IMR-90 (cell line): ENCODE measurements around the gene NET1. TPM values are rescaled to one million over a fixed set of nuclear protein-coding genes. Genes with fewer than 3 reads are reported as not detected.

Source experiments
- ATAC-seq: fragments of 200-7000 bp; cut with Tn5 transposase; 2 replicates; pipeline ENCODE4 v1.9.1; 2020; ENCODE audit warnings: low read depth, mild to moderate bottlenecking, moderate library complexity
- BruUV-seq: library from RNA; stranded (reverse); fragments of 400-500 nt; replicated peaks from 2 replicates; lab custom pipeline; 2021; lab: Mats Ljungman, UMichigan
- CTCF ChIA-PET: fragments of 300-600 bp; formaldehyde crosslinking; extraction: SDS; loops from one replicate; lab custom pipeline; 2021; ENCODE audit warnings: antibody characterized with exemption; lab: Yijun Ruan, JAX
- POLR2A ChIA-PET: fragments of 300-600 bp; sonication (Branson Sonifier 250); formaldehyde crosslinking; loops from one replicate; lab custom pipeline; 2022; ENCODE audit warnings: antibody characterized with exemption; ENCODE audit not compliant: unreplicated experiment; lab: Charles Lee
- DNase-seq: peaks from one replicate; pipeline ENCODE4 v3.0.0; 2013
- H2AFZ ChIP-seq: replicated peaks from 2 replicates; pipeline ENCODE3; 2013; ENCODE audit warnings: low read length, mild to moderate bottlenecking; ENCODE audit not compliant: poor library complexity
- H2AK5ac ChIP-seq: 2 replicates; pipeline ENCODE4 v1.6.1; 2013; ENCODE audit warnings: low read depth, low read length, inconsistent platforms
- H2AK9ac ChIP-seq: replicated peaks from 2 replicates; pipeline ENCODE3; 2013; ENCODE audit warnings: mild to moderate bottlenecking, low read depth, low read length, moderate library complexity; ENCODE audit not compliant: poor library complexity
- H2BK120ac ChIP-seq: 2 replicates; pipeline ENCODE4 v1.6.1; 2013; ENCODE audit warnings: low read depth, low read length, inconsistent platforms
- H2BK15ac ChIP-seq: 3 replicates; pipeline ENCODE4 v1.6.1; 2013; ENCODE audit warnings: low read depth, low read length, inconsistent platforms
- H2BK20ac ChIP-seq: 2 replicates; pipeline ENCODE4 v1.6.1; 2013; ENCODE audit warnings: low read depth, mild to moderate bottlenecking, inconsistent platforms, low read length, moderate library complexity
- H2BK5ac ChIP-seq: 2 replicates; pipeline ENCODE4 v1.6.1; 2013; ENCODE audit warnings: mild to moderate bottlenecking, low read depth, low read length, inconsistent platforms; ENCODE audit not compliant: poor library complexity, severe bottlenecking
- H3K14ac ChIP-seq: replicated peaks from 2 replicates; pipeline ENCODE4 v1.6.1; 2013; ENCODE audit warnings: low read depth, low read length, inconsistent platforms
- H3K18ac ChIP-seq: 2 replicates; pipeline ENCODE4 v1.6.1; 2013; ENCODE audit warnings: low read depth, low read length, control low read depth
- H3K23ac ChIP-seq: 2 replicates; pipeline ENCODE4 v1.6.1; 2013; ENCODE audit warnings: low read depth, low read length, inconsistent platforms
- H3K27ac ChIP-seq: 2 replicates; pipeline ENCODE4 v1.5.1; 2013; ENCODE audit warnings: mild to moderate bottlenecking, control low read depth, low read length; ENCODE audit not compliant: insufficient read depth
- H3K27me3 ChIP-seq: 2 replicates; pipeline ENCODE4 v1.6.1; 2013; ENCODE audit warnings: low read length; ENCODE audit not compliant: control insufficient read depth, insufficient read depth
- H3K36me3 ChIP-seq: 2 replicates; pipeline ENCODE4 v1.6.1; 2013; ENCODE audit warnings: low read length, mixed read lengths; ENCODE audit not compliant: control insufficient read depth, insufficient read depth
- H3K4ac ChIP-seq: 2 replicates; pipeline ENCODE4 v1.6.1; 2013; ENCODE audit warnings: low read depth, low read length, inconsistent platforms
- H3K4me1 ChIP-seq: 2 replicates; pipeline ENCODE4 v1.6.1; 2013; ENCODE audit warnings: low read length, mixed read lengths; ENCODE audit not compliant: control insufficient read depth, insufficient read depth
- H3K4me2 ChIP-seq: 2 replicates; pipeline ENCODE4 v1.6.1; 2013; ENCODE audit warnings: low read depth, mild to moderate bottlenecking, control low read depth, low read length, moderate library complexity
- H3K4me3 ChIP-seq: 2 replicates; pipeline ENCODE4 v1.5.1; 2013; ENCODE audit warnings: low read depth, mild to moderate bottlenecking, control low read depth, low read length, moderate library complexity; ENCODE audit not compliant: insufficient read depth
- H3K56ac ChIP-seq: 2 replicates; pipeline ENCODE4 v1.6.1; 2013; ENCODE audit warnings: low read length, inconsistent platforms; ENCODE audit not compliant: insufficient read depth; ENCODE audit errors: extremely low read depth
- H3K79me1 ChIP-seq, 2 experiments: 2 replicates each; pipeline ENCODE4 v1.6.1; 2013; ENCODE audit warnings: low read length in 2 of 2, inconsistent platforms in 1 of 2, low read depth in 1 of 2
- H3K9ac ChIP-seq: 2 replicates; pipeline ENCODE4 v1.6.1; 2013; ENCODE audit warnings: low read depth, low read length, control low read depth
- H3K9me1 ChIP-seq: 2 replicates; pipeline ENCODE4 v1.6.1; 2013; ENCODE audit warnings: low read length, inconsistent platforms; ENCODE audit not compliant: insufficient read depth
- H3K9me3 ChIP-seq: 2 replicates; pipeline ENCODE4 v1.6.1; 2013; ENCODE audit warnings: low read length; ENCODE audit not compliant: control insufficient read depth, insufficient read depth
- H4K20me1 ChIP-seq: 2 replicates; pipeline ENCODE4 v1.6.1; 2013; ENCODE audit warnings: low read length, inconsistent platforms; ENCODE audit not compliant: insufficient read depth
- H4K5ac ChIP-seq: 2 replicates; pipeline ENCODE4 v1.6.1; 2013; ENCODE audit warnings: mild to moderate bottlenecking, low read depth, low read length, control low read depth
- H4K8ac ChIP-seq, 2 experiments: 2 replicates each; pipeline ENCODE4 v1.6.1; 2013; ENCODE audit warnings: low read depth in 2 of 2, low read length in 2 of 2, control low read depth in 1 of 2, inconsistent platforms in 1 of 2
- H4K91ac ChIP-seq: 2 replicates; pipeline ENCODE4 v1.6.1; 2013; ENCODE audit warnings: low read depth, low read length, inconsistent platforms; ENCODE audit not compliant: insufficient read depth
- BHLHE40 ChIP-seq: fragments of 150-350 bp; IDR thresholded peaks from 2 replicates; pipeline ENCODE4 v1.6.1; 2016; ENCODE audit warnings: mild to moderate bottlenecking, low read depth, low read length
- CEBPB ChIP-seq: IDR thresholded peaks from 2 replicates; pipeline ENCODE4 v1.6.1; 2012; ENCODE audit warnings: low read depth, low read length, improper control_type of control experiment
- CHD1 ChIP-seq: IDR thresholded peaks from 2 replicates; pipeline ENCODE4 v1.6.1; 2012; ENCODE audit warnings: low read depth, low read length, improper control_type of control experiment
- FOS ChIP-seq: fragments of 150-350 bp; IDR thresholded peaks from 2 replicates; pipeline ENCODE4 v1.6.1; 2016; ENCODE audit warnings: low read depth, low read length
- MXI1 ChIP-seq: IDR thresholded peaks from 2 replicates; pipeline ENCODE4 v1.6.1; 2012; ENCODE audit warnings: low read depth, mild to moderate bottlenecking, low read length, moderate library complexity, borderline replicate concordance
- NFE2L2 ChIP-seq: fragments of 150-350 bp; IDR thresholded peaks from 2 replicates; pipeline ENCODE4 v1.6.1; 2016; ENCODE audit warnings: low read depth, mild to moderate bottlenecking, low read length
- POLR2A ChIP-seq: IDR thresholded peaks from 2 replicates; pipeline ENCODE4 v1.6.1; 2012; ENCODE audit warnings: mild to moderate bottlenecking, low read depth, low read length
- RAD21 ChIP-seq: IDR thresholded peaks from 2 replicates; pipeline ENCODE4 v1.6.1; 2012; ENCODE audit warnings: low read length, improper control_type of control experiment
- RCOR1 ChIP-seq: IDR thresholded peaks from 2 replicates; pipeline ENCODE4 v1.6.1; 2012; ENCODE audit warnings: mild to moderate bottlenecking, low read length, improper control_type of control experiment; ENCODE audit not compliant: insufficient replicate concordance
- RFX5 ChIP-seq: IDR thresholded peaks from 2 replicates; pipeline ENCODE4 v1.8.0; 2012; ENCODE audit warnings: low read depth, mild to moderate bottlenecking, low read length, moderate library complexity
- SMC3 ChIP-seq: fragments of 150-350 bp; IDR thresholded peaks from 2 replicates; pipeline ENCODE4 v1.6.1; 2016; ENCODE audit warnings: low read depth, mild to moderate bottlenecking, antibody characterized with exemption, low read length, moderate library complexity
- WGBS, 2 experiments: methylation state at CpG; one replicate each; pipeline versions ENCODE4 v1.1.5 to v1.1.7; 2013; ENCODE audit warnings: missing lambda C conversion rate in 2 of 2; ENCODE audit not compliant: insufficient read length in 1 of 2; ENCODE audit errors: extremely low coverage in 2 of 2; 5-methylcytosine and 5-hydroxymethylcytosine counted together
- dilution Hi-C: fragments of 300-500 bp; cut with HindIII; formaldehyde crosslinking; loops from one replicate; pipeline ENCODE4 v1.14.3; 2018; ENCODE audit warnings: low sequenced_read_pairs; ENCODE audit not compliant: unreplicated experiment
- in situ Hi-C: fragments of 300-500 bp; cut with MboI; formaldehyde crosslinking; loops from 3 replicates; pipeline ENCODE4 v1.14.3; 2019; ENCODE audit warnings: low sequenced_read_pairs, inconsistent platforms, mixed read lengths
- intact Hi-C: fragments of 100-400 bp; cut with micrococcal nuclease; formaldehyde crosslinking; loops from 2 replicates; pipeline ENCODE4 v1.10.0; 2022
- polyA plus RNA-seq, 3 experiments: library from polyadenylated mRNA; depleted of rRNA; stranded (reverse); fragments of >200 nt; gene quantifications; 2 replicates each; pipeline ENCODE4 v1.2.3, GENCODE V29; 2012; ENCODE audit warnings: low replicate concordance in 1 of 3
- total RNA-seq: library from RNA; depleted of rRNA; stranded (reverse); fragments of >200 nt; gene quantifications from 2 replicates; pipeline ENCODE4 v1.2.3, GENCODE V29; 2012
- TF ChIP-seq, protein P1 (sequence below): conservative IDR thresholded peaks from 2 replicates; pipeline ENCODE4 v1.5.1; 2012; ENCODE audit warnings: mild to moderate bottlenecking, low read depth, low read length, improper control_type of control experiment
- TF ChIP-seq, protein P2 (sequence below): fragments of 150-350 bp; IDR thresholded peaks from 2 replicates; pipeline ENCODE4 v1.6.1; 2017; ENCODE audit warnings: mild to moderate bottlenecking, antibody characterized with exemption, low read length, low read depth
- TF ChIP-seq, protein P3 (sequence below): fragments of 150-350 bp; IDR thresholded peaks from 2 replicates; pipeline ENCODE4 v1.6.1; 2016; ENCODE audit warnings: low read depth, mild to moderate bottlenecking, low read length, moderate library complexity, borderline replicate concordance

Gene NET1
- total and polyA plus RNA-seq, 2 of the 4 experiments (the other 2 are of a cell fraction), result 20.0 to 54.7 TPM

DNA sequence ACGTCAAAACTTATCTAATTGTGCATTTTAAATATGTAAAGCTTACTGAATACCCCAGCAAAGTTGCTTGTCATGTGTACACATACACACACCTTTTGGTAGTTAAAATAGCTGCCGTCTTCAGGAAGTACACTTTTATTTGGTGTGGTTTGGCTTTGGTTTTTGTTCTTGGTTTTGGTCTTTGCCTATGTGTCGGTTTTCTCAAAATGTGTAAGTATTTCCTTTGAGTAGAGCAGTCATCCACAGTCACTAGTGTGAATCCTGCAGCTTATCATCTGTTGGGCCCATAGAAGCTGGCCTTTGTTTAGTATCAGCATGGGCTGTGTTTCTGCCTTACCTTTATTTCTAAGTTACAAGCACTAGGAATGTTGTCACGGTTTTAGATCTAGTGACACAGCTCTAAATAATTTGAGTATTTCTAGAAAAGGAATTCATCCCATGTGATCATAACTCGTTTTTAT is 35.3 kb downstream of the NET1 start:
- ATAC-seq (no peak), DNase-seq (peak; percentile 14)
- Histone ChIP-seq H3K4ac (peak overlapping the region; percentile 62; the same call in 1 of the 2 replicates), H4K91ac (peak overlapping the region; percentile 65), H4K20me1 (no peaks in the 10 kb centered on the region), H3K9me1 (no peaks in the 10 kb centered on the region), H3K9me3 (no peaks in the 10 kb centered on the region), H3K27ac (peak overlapping the region; percentile 21; the same call in 1 of the 2 replicates), H3K9ac (peak overlapping the region; percentile 75; the same call in 1 of the 2 replicates), H2BK120ac (peak overlapping the region; percentile 33; the same call in 1 of the 2 replicates), H3K56ac (no peak overlapping the region; the same call in 1 of the 2 replicates), H3K79me1 (peaks cover 7 to 42% of the 10 kb centered on the region in 2 experiments), H3K4me2 (peak overlapping the region; percentile 99), H3K23ac (peak overlapping the region; percentile 19; the same call in 1 of the 2 replicates), H4K5ac (peak overlapping the region; percentile 77; the same call in 1 of the 2 replicates), H3K18ac (peak overlapping the region; percentile 84), H4K8ac (peak overlapping the region in 1 of 2 experiments; percentile 20; a peak in 1 of 4 replicates), H3K36me3 (peaks cover 3% of the 10 kb centered on the region), H2AK9ac (no peak overlapping the region), H2AFZ (no peak overlapping the region), H3K4me1 (peaks cover 5% of the 10 kb centered on the region; the same call in 1 of the 2 replicates), H3K4me3 (peak overlapping the region; percentile 64; the same call in 1 of the 2 replicates), H3K14ac (peak overlapping the region; percentile 88), H2BK20ac (no peak overlapping the region), H2AK5ac (peak overlapping the region; percentile 69; the same call in 1 of the 2 replicates), H2BK5ac (peak overlapping the region; percentile 92), H2BK15ac (peak overlapping the region; percentile 1; the same call in 1 of the 3 replicates), H3K27me3 (no peaks in the 10 kb centered on the region)
- POLR2A ChIA-PET, result interaction anchor here (0.6 to 0.9 kb wide), 2 partner anchors 155 to 237 kb away, joined by 3 to 5 read pairs; no protein-coding TSS in a partner anchor
- intact Hi-C loops, result loop anchor here (1.0 to 5.0 kb wide), 3 partner anchors 99 to 240 kb away; no protein-coding TSS in a partner anchor
- no TSS peak for BruUV-seq
- CTCF ChIA-PET, result interaction anchor here (2.2 kb wide), 1 partner anchor 175 kb away, joined by 20 read pairs; no protein-coding TSS in a partner anchor
- dilution Hi-C loops, result no loop called here
- 50% methylated on average over 1 of the region's 5 CpGs; no CpG with 5 or more reads in 1 of the 2 experiments for WGBS, 2 experiments
- in situ Hi-C loops, result no loop called here
- TF ChIP-seq POLR2A (no peak), SMC3 (no peak), NFE2L2 (no peak), RFX5 (no peak), MXI1 (no peak), CEBPB (no peak), RCOR1 (no peak), FOS (no peak), RAD21 (no peak), CHD1 (no peak), BHLHE40 (no peak)
- TF ChIP-seq, protein P1, sequence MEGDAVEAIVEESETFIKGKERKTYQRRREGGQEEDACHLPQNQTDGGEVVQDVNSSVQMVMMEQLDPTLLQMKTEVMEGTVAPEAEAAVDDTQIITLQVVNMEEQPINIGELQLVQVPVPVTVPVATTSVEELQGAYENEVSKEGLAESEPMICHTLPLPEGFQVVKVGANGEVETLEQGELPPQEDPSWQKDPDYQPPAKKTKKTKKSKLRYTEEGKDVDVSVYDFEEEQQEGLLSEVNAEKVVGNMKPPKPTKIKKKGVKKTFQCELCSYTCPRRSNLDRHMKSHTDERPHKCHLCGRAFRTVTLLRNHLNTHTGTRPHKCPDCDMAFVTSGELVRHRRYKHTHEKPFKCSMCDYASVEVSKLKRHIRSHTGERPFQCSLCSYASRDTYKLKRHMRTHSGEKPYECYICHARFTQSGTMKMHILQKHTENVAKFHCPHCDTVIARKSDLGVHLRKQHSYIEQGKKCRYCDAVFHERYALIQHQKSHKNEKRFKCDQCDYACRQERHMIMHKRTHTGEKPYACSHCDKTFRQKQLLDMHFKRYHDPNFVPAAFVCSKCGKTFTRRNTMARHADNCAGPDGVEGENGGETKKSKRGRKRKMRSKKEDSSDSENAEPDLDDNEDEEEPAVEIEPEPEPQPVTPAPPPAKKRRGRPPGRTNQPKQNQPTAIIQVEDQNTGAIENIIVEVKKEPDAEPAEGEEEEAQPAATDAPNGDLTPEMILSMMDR, result no peak
- TF ChIP-seq, protein P2, sequence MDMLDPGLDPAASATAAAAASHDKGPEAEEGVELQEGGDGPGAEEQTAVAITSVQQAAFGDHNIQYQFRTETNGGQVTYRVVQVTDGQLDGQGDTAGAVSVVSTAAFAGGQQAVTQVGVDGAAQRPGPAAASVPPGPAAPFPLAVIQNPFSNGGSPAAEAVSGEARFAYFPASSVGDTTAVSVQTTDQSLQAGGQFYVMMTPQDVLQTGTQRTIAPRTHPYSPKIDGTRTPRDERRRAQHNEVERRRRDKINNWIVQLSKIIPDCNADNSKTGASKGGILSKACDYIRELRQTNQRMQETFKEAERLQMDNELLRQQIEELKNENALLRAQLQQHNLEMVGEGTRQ, result no peak
- TF ChIP-seq, protein P3, sequence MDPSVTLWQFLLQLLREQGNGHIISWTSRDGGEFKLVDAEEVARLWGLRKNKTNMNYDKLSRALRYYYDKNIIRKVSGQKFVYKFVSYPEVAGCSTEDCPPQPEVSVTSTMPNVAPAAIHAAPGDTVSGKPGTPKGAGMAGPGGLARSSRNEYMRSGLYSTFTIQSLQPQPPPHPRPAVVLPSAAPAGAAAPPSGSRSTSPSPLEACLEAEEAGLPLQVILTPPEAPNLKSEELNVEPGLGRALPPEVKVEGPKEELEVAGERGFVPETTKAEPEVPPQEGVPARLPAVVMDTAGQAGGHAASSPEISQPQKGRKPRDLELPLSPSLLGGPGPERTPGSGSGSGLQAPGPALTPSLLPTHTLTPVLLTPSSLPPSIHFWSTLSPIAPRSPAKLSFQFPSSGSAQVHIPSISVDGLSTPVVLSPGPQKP, result no peak
